AG04450 (cell line): ENCODE data around the gene SRPK3. TPM values are rescaled to one million over a fixed set of nuclear protein-coding genes. Genes with fewer than 3 reads are reported as not detected.

Experiments
- CTCF ChIA-PET: fragments of 300-600, 350-600 bp; formaldehyde crosslinking; extraction: SDS; loops from one replicate; lab custom pipeline; 2022; ENCODE audit warnings: antibody characterized with exemption, inconsistent platforms; lab: Charles Lee
- POLR2A ChIA-PET: fragments of 350-600 bp; formaldehyde crosslinking; extraction: SDS; loops from one replicate; lab custom pipeline; 2021; ENCODE audit warnings: antibody characterized with exemption, inconsistent platforms; lab: Yijun Ruan, JAX
- DNase-seq: peaks from one replicate; pipeline ENCODE4 v3.0.0-alpha.2; 2011; ENCODE audit warnings: low read depth, low spot score
- H3K27ac ChIP-seq: one replicate; pipeline ENCODE4 v1.5.1; 2012; ENCODE audit warnings: low read depth, low read length, control low read depth
- H3K27me3 ChIP-seq: one replicate; pipeline ENCODE4 v1.6.0; 2012; ENCODE audit warnings: low read length; ENCODE audit not compliant: control insufficient read depth, insufficient read depth
- H3K4me3 ChIP-seq: 2 replicates; pipeline ENCODE4 v1.5.1; 2011; ENCODE audit warnings: mild to moderate bottlenecking, low read depth, low read length, control low read depth
- H3K9me3 ChIP-seq: 2 replicates; pipeline ENCODE4 v1.5.1; 2012; ENCODE audit warnings: low read length; ENCODE audit not compliant: control insufficient read depth, insufficient read depth
- CTCF ChIP-seq: IDR thresholded peaks from 2 replicates; pipeline ENCODE4 v1.5.1; 2011; ENCODE audit warnings: low read depth, low read length, control low read depth, inconsistent platforms
- polyA plus RNA-seq: library from polyadenylated mRNA; depleted of rRNA; stranded (reverse); fragments of >200 nt; gene quantifications from 2 replicates; pipeline ENCODE4 v1.2.3, GENCODE V29; 2011

Gene SRPK3
- polyA plus RNA-seq, 1 experiment = 0.27 TPM

- ChIA-PET CTCF (interaction anchor here (1.0 kb wide), 1 partner anchor 104 kb away, joined by 4 read pairs; no protein-coding TSS in a partner anchor), POLR2A (no interaction called here)
- no peak for TF ChIP-seq CTCF
- Histone ChIP-seq H3K9me3 (no peaks in the 10 kb centered on the region), H3K27ac (no peak overlapping the region), H3K27me3 (peaks cover 2% of the 10 kb centered on the region), H3K4me3 (peak overlapping the region; percentile 45)
- no peak for DNase-seq
Measured at GRCh38 chrX:153818571-153819383, 37.9 kb downstream of the SRPK3 start.

DNA sequence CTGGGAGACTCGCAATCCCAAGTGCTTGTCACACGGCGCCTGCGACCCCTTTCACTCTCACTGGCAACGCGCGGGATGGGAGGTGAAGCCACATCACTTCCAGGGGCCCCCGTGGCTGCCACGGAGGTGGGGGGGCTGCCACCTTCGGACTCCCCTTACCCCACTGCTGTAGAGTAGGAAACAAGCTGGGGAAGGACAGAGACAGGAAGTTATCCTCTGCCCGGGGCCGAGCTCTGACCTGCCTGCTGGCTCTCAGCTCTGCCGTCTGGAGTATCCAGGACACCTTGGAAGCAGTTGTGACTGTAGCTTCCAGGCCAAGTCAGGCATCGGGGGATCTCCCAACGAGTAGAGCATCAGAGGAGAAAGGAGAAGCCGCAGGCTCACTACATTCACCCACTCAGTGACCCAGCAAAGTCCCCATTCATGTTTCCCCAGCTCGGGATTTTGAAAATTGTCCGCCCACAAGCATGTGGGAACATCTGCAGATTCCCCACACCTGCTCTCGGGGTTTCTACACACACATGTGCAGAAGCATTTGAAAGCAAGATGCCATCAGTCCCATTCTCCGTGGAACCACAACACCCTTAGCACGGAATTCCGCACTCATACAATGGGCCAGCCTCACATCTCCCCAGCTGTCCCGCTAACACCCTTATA is 38.7 kb downstream of the SRPK3 start:
- Histone ChIP-seq H3K4me3 (peak overlapping the region; percentile 45), H3K27ac (no peak overlapping the region), H3K27me3 (peaks cover 2% of the 10 kb centered on the region), H3K9me3 (no peaks in the 10 kb centered on the region)
- no peak for DNase-seq
- no peak for TF ChIP-seq CTCF
- ChIA-PET CTCF (interaction anchor here (1.0 kb wide), 1 partner anchor 103 kb away, joined by 4 read pairs; no protein-coding TSS in a partner anchor), POLR2A (no interaction called here)

- no peak for TF ChIP-seq CTCF
- H3K27ac ChIP-seq = no peak overlapping the region
- no peaks in the 10 kb centered on the region for H3K9me3 ChIP-seq
- no peak for DNase-seq
- ChIA-PET POLR2A (interaction anchor here (0.7 kb wide), 1 partner anchor 69 kb away, joined by 4 read pairs; no protein-coding TSS in a partner anchor), CTCF (no interaction called here)
- H3K4me3 ChIP-seq = no peak overlapping the region
- H3K27me3 ChIP-seq = peaks cover 4% of the 10 kb centered on the region
Measured at GRCh38 chrX:153820601-153821000, 39.8 kb downstream of the SRPK3 start.

- POLR2A ChIA-PET = no interaction called here
- TF ChIP-seq CTCF = no peak
- no peak for DNase-seq
Measured at GRCh38 chrX:153821066-153821465, 40.2 kb downstream of the SRPK3 start.

DNA sequence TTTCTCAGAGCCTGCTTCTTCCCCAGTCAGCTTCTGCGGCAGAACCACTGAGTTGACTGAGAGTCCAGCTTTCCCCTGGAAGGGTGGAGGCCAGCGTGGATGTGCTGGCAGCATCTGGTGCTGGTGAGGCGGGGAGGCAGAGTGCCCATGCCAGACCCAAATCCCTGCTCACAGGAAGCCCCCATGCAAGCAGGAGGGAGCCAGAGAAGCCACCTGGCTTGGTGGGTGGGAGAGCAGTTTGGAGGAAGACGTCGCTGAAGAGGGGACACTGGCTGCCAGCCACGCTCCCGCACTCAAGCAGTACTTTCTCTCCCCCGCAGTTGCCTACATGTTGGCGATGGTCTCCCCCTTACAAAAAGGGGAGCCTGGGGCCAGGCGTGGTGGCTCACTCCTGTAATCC is 43.5 kb downstream of the SRPK3 start:
- no peak overlapping the region for H3K27ac ChIP-seq
- H3K9me3 ChIP-seq = no peaks in the 10 kb centered on the region
- POLR2A ChIA-PET = no interaction called here
- CTCF ChIA-PET = no interaction called here
- H3K27me3 ChIP-seq = peaks cover 25% of the 10 kb centered on the region
- TF ChIP-seq CTCF = no peak
- H3K4me3 ChIP-seq = no peak overlapping the region
- DNase-seq = no peak

More at GRCh38 chrX:153821066-153821465, 40.2 kb downstream of the SRPK3 start:
- Histone ChIP-seq H3K27ac (no peak overlapping the region), H3K27me3 (peaks cover 5% of the 10 kb centered on the region), H3K9me3 (no peaks in the 10 kb centered on the region), H3K4me3 (no peak overlapping the region)
- CTCF ChIA-PET = no interaction called here
